ENCODE results near the gene KCNF1.

- no peak for TF ChIP-seq CTCF (IDR thresholded peaks at IDR 0.05)
- no peak for TF ChIP-seq EZH2 (IDR thresholded peaks at IDR 0.05)
- TF ChIP-seq EZH2phosphoT487 (IDR thresholded peaks at IDR 0.05) = no peak
Observed at GRCh38 chr2:10921525-10921924, 9.8 kb downstream of the KCNF1 start.
